Right hindlimb (tissue), 1 donor: ENCODE measurements around the gene CCN5.

Experiments
- DNase-seq: peaks from one replicate; pipeline ENCODE4 v3.0.0-alpha.2; 2018

Gene CCN5

GRCh38 chr20:44739942-44740341 is 24.8 kb downstream of the CCN5 start:
- peak; percentile 68 for DNase-seq

GRCh38 chr20:44742304-44743079 is 27.3 kb downstream of the CCN5 start:
- no peak for DNase-seq

GRCh38 chr20:44743080-44743701 is 28.0 kb downstream of the CCN5 start:
- DNase-seq = no peak

GRCh38 chr20:44743916-44744655 is 28.9 kb downstream of the CCN5 start:
- no peak for DNase-seq

DNA sequence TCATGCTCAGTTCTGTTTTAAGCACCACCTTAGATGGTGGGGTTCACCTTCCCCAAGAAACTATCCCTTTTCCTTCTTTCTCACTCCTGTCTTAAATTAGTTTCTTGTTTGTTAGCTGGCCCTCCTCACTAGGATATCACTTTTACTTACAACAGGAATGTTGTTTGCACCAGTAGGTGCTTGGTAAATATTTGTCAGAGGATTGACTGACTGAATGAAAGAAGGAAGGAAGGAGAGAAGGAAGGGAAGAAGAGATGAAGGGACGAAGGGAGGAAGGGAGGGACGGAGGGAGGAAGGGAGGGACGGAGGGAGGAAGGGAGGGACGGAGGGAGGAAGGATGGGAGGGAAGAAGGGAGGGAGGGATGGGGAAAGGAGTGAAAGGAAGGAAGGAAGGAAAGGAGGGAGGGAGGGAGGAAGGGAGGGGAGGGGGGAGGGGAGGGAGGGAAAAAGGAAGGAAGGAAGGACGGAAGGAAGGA is 30.0 kb downstream of the CCN5 start:
- DNase-seq = no peak

DNA sequence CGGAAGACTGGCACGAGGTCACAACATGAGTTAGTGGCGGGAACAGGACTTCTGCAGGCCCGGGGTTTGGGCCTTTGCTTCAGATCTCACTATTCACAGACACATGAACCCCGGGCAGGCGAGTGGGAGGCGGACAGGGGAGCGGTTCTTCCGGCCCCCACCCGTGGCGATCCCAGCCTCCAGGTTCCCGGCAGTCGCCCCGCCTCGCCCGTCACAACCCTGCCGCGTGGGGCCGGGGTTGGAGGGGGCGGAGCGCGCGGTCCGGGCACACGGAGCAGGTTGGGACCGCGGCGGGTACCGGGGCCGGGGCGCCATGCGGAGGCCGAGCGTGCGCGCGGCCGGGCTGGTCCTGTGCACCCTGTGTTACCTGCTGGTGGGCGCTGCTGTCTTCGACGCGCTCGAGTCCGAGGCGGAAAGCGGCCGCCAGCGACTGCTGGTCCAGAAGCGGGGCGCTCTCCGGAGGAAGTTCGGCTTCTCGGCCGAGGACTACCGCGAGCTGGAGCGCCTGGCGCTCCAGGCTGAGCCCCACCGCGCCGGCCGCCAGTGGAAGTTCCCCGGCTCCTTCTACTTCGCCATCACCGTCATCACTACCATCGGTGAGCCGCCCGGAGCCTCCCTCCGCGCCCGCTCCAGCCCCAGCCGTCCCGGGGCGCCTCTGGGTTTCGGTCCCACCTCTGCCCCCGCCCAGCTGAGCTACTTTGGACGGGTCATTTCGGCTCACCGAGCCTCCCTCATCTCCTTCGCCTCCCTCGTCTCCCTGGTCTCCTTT is 30.6 kb downstream of the CCN5 start, which contains the start of gene KCNK15:
TSS of gene KCNK15 (plus strand) at position 268 of the 769 bp plus-strand sequence. CDS start at position 314, 46 bp downstream.
- DNase-seq = peak; percentile 62

DNA sequence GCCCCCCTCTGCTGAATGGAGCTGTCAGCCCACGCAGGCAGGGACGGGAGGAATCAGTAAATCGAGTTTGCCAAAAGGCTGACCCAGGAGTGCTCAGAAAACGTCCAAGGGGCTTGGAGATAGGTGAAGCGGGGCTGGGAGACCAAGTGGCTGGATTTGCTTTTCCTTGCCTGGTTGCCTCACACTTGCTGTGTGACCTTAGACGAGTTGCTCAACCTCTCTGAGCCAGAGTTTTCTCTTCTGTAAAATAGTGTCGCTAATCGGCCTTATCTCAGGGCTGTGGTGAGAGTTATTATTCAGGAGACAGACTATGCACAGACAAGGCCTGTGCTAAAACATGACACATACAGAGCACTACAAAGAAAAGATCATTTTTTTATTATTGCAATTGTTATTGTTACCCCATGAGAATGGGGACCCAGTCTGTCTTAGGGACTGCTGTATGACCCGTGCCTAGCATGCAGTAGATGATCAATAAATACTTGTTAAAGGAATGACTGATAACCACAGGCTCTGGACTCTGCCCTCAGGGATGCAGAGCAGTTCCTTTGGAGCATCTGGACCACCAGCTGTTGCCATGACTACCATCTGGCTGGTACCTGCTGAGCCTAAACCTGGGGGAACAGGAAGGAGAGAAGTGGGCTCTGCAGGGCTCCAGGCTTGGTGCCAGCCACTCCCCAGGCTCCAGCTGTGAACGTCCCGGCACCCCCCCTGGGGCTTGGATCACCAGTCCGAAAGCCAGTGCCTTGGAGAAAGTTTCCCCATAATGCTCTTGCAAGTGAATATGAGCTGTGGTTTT is 31.4 kb downstream of the CCN5 start:
- DNase-seq = no peak

DNA sequence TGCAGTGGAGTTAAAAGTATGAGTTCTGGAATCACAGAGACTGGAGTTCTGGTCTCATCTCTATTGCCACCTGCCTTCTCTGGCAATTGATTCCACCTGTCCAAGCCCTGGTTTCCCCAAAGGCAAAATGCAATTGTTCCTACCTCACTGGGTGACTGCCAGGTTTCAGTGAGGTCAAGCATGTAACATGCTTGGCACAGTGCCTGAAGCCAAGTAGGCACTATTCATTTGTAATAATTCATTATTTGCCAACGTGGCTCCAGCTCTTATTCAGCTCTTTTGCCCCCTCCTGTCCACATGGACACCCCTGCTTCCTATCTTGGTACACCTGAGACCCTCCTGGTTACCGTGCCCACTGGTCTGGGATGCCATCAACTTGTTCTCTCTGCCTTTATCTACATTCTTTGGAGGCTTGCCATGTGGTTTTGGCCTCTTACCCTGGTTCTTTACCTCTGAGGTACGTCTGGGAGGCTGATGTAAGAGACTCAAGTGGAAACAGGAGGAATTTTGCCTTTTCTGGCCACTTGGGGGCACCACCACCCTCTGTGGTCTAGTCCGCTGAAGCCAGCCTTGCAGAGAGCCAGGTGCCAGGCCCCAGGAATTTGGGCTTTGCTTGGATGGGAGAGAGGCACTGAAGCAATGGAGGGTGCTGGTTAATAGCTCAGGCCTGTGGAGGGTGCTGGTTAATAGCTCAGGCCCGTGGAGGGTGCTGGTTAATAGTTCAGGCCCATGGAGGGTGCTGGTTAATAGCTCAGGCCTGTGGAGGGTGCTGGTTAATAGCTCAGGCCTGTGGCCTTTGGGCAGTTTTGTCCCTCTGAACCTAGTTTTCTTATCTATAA is 32.2 kb downstream of the CCN5 start:
- DNase-seq = peak; percentile 76

DNA sequence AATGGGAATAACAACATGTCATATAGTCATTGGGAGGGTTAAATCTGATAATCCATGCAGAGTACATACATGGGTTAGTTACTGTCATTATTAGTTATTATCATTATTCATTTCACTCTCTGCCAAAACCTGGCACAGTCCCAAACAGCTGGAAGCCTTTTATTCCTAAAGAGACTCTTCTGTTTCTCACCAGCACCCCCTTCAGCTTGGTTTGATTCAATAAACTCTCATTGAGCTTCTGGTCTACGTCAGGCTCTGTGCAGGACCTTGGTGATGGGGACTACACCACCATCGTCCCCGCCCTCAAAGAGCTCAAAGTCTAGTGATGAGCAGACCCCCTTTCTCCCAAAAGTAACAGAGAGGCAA is 32.8 kb downstream of the CCN5 start:
- no peak for DNase-seq

DNA sequence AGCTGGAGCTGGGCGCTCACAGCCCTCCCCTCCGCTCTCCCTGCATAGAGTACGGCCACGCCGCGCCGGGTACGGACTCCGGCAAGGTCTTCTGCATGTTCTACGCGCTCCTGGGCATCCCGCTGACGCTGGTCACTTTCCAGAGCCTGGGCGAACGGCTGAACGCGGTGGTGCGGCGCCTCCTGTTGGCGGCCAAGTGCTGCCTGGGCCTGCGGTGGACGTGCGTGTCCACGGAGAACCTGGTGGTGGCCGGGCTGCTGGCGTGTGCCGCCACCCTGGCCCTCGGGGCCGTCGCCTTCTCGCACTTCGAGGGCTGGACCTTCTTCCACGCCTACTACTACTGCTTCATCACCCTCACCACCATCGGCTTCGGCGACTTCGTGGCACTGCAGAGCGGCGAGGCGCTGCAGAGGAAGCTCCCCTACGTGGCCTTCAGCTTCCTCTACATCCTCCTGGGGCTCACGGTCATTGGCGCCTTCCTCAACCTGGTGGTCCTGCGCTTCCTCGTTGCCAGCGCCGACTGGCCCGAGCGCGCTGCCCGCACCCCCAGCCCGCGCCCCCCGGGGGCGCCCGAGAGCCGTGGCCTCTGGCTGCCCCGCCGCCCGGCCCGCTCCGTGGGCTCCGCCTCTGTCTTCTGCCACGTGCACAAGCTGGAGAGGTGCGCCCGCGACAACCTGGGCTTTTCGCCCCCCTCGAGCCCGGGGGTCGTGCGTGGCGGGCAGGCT is 35.1 kb downstream of the CCN5 start:
- DNase-seq = no peak

DNA sequence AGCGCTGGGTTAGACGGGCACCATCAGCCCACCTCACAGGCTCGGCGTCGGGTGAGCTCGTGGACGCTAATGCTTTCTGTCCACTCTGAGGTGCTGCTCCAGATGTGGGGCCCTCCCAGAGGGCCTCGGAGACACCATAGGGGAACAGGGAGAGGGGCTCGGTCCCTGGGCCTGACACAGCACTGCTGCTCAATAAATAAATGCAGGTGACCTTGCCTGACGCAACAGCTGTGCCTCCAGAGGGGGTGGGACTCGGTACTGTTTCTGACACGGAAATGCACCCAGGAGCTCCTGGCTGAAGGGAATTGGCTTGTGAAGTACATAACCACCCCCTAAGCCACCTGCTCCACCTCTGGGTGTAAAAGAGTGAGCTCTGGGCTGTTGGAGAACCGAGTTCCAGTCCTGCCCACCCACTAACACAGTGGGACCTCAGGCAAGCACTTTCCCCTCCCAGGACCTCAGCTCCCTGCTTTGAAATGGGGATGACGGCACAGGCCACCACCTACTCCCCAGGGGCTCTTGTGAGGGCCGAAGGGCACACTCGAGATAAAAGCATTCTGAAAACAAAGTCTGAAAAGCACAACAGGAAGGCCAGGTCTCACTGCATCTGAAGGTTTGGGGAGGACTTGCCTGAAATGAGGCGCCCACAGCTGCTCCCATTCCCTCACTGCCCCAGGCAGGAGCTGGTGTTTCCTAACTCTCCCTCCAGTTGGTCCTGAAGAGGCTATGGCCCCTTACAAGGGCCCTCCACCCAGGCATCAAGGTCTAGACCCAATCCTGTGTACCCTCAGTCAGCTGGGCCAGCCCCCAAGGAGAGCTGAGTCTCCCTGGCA is 37.1 kb downstream of the CCN5 start:
- DNase-seq = no peak

- no peak for DNase-seq
Measured at GRCh38 chr20:44754554-44754953, 39.4 kb downstream of the CCN5 start.

DNA sequence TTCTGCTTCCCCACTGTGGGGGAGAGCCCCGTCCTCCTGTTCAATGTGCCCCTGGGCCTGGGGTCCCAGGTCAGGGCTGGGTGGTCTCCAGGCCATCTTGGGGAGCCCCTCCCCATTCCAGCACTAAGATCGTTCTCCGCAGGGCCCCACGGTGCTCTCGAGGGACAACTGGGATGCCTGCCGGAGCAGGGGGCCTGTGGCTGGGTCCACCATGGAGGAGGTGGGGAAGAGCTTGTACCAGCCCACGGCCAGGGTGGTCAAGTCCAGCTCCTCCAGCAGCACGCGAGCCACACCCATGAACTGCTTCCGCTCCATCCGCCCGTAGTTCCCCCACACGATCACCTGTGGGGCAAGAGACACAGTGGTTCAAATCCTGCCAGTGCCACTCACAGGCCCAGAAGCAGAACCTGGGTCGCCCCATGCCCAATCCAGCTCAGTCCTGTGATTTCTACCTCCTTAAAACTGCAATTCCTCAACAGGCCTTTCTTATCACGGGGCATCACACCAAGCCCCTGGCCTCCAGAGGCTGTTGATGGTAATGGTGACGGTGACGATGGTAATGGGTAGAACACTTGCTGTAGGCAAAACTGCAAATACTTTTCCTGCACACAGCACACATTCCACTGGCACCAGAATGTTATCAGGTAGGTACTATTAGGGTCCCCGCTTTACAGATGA is 41.0 kb downstream of the CCN5 start:
- DNase-seq = no peak

DNA sequence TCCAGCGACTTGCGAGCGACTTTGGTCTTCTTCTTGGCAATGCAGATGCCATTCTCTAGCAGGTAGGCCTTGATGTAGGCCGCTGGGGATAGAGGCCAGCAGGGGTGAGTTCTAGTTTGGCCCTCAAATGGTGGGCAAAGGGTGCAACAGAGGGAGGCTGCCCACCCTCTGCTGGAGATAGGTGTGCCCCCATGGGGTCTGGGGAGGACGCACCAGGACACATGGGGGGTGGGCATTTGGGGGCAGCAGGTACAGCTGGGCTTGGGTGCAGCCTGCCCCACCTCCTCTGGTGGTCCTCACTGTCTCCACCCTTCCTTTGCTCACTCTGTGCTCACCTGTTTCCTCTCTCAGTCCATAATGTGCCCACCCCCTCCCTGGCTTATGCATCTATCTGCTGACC is 41.8 kb downstream of the CCN5 start:
- DNase-seq = no peak

DNA sequence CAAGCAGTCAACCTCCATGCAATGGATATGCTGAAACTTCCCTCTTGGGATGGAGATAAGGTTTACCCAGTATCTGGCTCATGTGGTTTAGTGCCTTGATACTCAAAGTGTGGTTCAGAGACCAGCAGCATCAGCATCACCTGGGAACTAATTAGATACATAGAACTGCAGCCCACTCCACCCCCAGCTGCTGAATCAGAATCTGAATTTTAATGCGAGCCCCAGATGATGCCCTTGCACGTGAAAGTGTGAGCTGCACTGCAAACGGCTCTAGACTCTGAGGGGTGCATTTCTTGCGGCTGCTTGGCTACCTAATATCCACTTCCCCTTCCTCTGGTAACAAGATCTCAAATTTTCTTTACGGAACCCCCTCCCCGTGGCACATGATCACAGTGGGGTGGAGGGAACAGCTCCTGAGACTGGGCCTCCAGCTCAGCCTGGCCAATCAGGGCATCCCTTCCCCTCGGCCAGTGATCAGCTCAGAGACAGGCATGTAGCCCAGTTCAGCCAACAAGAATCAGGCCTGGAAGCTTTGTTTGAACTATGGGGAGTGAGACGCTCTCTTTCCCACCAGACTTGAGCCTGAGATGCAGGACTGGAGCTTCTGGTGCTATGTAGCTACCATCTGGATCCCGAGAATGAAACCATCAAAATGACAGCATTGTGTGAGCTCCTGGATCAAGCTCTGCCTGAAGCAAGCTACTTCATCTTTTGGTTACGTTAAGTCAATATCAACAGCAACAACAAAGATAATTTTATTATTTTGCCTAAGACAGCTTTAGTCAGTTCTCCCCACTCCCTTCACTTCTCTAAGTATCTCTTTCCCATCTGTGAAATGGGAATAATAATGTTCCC is 43.3 kb downstream of the CCN5 start:
- no peak for DNase-seq

DNA sequence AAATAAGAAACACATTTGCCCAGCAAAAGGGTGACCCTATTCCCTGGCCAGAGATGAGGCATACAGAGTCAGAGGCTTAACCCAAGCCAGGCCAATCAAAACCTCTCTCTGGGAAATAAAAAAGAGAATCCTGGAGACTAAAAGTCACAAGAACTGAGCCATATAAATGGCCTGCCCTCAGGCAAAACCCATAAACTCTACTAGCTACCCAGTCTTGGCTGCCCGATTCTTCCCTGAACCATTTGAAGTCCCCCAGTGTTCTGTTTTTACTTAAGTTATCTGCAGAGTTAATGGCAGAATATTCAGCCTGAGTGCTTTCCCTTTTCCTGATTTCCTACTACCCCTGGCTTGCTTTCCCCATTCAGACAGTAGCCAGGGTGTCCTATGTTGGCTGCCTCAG is 44.4 kb downstream of the CCN5 start:
- no peak for DNase-seq

DNA sequence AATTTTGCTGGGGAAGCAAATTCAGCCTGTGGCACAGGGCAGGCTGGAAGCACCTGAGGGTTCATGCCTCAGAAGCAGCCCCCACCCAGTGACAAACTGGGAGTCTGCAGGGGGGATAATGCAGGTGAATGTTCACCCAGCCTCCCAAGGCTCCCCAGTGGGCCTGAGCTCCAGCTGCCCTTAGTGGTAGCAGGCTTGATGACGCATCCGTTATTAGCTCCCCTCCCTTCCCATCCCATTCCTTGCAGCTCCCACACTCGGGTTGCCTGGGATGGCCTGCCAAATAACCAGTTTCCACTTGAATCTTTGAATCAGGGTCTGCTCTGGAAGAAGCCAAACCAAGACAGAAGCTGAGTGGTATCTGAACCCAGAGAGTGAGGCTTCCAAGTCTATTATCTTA is 46.3 kb downstream of the CCN5 start:
- no peak for DNase-seq
